ELF-1 (cell line): ENCODE measurements around the gene CKAP5.

Experiments used
- DNase-seq: peaks from one replicate; pipeline ENCODE4 v3.0.0-alpha.2; 2016; ENCODE audit warnings: low read depth, low spot score

CKAP5 gene

GRCh38 chr11:46698597-46698996 is 147.5 kb downstream of the CKAP5 start:
- DNase-seq = no peak

- DNase-seq = no peak
These were observed 148.4 kb downstream of the CKAP5 start for GRCh38 chr11:46697723-46698122.

- DNase-seq = no peak
These were observed 148.8 kb downstream of the CKAP5 start for GRCh38 chr11:46697303-46697702.

GRCh38 chr11:46696212-46696558 is 149.9 kb downstream of the CKAP5 start:
- no peak for DNase-seq

GRCh38 chr11:46695345-46696211 is 150.5 kb downstream of the CKAP5 start:
- DNase-seq = no peak

- DNase-seq = no peak
These were observed 151.5 kb downstream of the CKAP5 start for GRCh38 chr11:46694607-46695006.

- no peak for DNase-seq
These were observed 152.0 kb downstream of the CKAP5 start for GRCh38 chr11:46694072-46694471.

GRCh38 chr11:46693597-46694012 is 152.5 kb downstream of the CKAP5 start:
- DNase-seq = no peak
